Erythroblast (primary cell): ENCODE data around the gene INSYN2B.
"Not testable (repeated sequence)": the region's sequence is repeated elsewhere in the genome, so short reads cannot be mapped to it uniquely, and the experiment has no call there.

ENCODE experiments used
- DNase-seq, 2 experiments: peaks; one replicate each; lab custom pipeline; 2025; lab: John Stamatoyannopoulos, UW
- GATA1 ChIP-seq: IDR thresholded peaks from 2 replicates; pipeline ENCODE4 v1.6.1; 2011; ENCODE audit warnings: low read depth, mild to moderate bottlenecking, control low read depth, low read length, moderate library complexity
- POLR2A ChIP-seq: IDR thresholded peaks from 2 replicates; pipeline ENCODE4 v1.6.1; 2011; ENCODE audit warnings: mild to moderate bottlenecking, low read length

Gene INSYN2B

GRCh38 chr5:169960659-169961058 lies 19.6 kb downstream of the INSYN2B start:
- DNase-seq, result no peak
- TF ChIP-seq POLR2A, result no peak
- TF ChIP-seq GATA1, result no peak

GRCh38 chr5:169958278-169958677 lies 22.0 kb downstream of the INSYN2B start:
- TF ChIP-seq GATA1 (no peak), POLR2A (no peak)
- DNase-seq, result no peak

- DNase-seq, result no peak
- TF ChIP-seq GATA1 (no peak), POLR2A (no peak)
Observed at GRCh38 chr5:169956756-169957155, 23.5 kb downstream of the INSYN2B start.

GRCh38 chr5:169956126-169956525 lies 24.2 kb downstream of the INSYN2B start:
- no peak for DNase-seq
- TF ChIP-seq GATA1 (no peak), POLR2A (no peak)

GRCh38 chr5:169954786-169955185 lies 25.5 kb downstream of the INSYN2B start:
- TF ChIP-seq POLR2A (no peak), GATA1 (no peak)
- DNase-seq, result no peak

- DNase-seq, result not testable (repeated sequence)
Observed at GRCh38 chr5:169953196-169953595, 27.1 kb downstream of the INSYN2B start.

GRCh38 chr5:169950333-169950732 lies 30.0 kb downstream of the INSYN2B start:
- no peak for TF ChIP-seq POLR2A
- no peak for TF ChIP-seq GATA1
- DNase-seq, result no peak

GRCh38 chr5:169946743-169947295 lies 33.5 kb downstream of the INSYN2B start:
- no peak for DNase-seq
- no peak for TF ChIP-seq GATA1
- no peak for TF ChIP-seq POLR2A

- TF ChIP-seq POLR2A (no peak), GATA1 (no peak)
- DNase-seq, result no peak
Observed at GRCh38 chr5:169945831-169946261, 34.4 kb downstream of the INSYN2B start.

- TF ChIP-seq GATA1 (no peak), POLR2A (no peak)
- DNase-seq, result peak in 1 of 2 experiments; percentile 2
Observed at GRCh38 chr5:169944922-169945680, 35.2 kb downstream of the INSYN2B start.

GRCh38 chr5:169944115-169944514 lies 36.2 kb downstream of the INSYN2B start:
- no peak for TF ChIP-seq POLR2A
- TF ChIP-seq GATA1, result no peak
- DNase-seq, result no peak

GRCh38 chr5:169943026-169943425 lies 37.3 kb downstream of the INSYN2B start:
- TF ChIP-seq GATA1, result no peak
- no peak for TF ChIP-seq POLR2A
- no peak for DNase-seq

GRCh38 chr5:169942181-169942580 lies 38.1 kb downstream of the INSYN2B start:
- no peak for DNase-seq

GRCh38 chr5:169941542-169941941 lies 38.8 kb downstream of the INSYN2B start:
- TF ChIP-seq POLR2A (no peak), GATA1 (no peak)
- no peak for DNase-seq

More at GRCh38 chr5:169942181-169942580, 38.1 kb downstream of the INSYN2B start:
- TF ChIP-seq GATA1 (no peak), POLR2A (no peak)
